ENCODE results near the gene ERCC4.

ERCC4 gene

GRCh38 chr16:13926464-13926863, 6.5 kb downstream of the ERCC4 start:
- TF ChIP-seq CTCF (IDR thresholded peaks at IDR 0.05), result no peak

DNA sequence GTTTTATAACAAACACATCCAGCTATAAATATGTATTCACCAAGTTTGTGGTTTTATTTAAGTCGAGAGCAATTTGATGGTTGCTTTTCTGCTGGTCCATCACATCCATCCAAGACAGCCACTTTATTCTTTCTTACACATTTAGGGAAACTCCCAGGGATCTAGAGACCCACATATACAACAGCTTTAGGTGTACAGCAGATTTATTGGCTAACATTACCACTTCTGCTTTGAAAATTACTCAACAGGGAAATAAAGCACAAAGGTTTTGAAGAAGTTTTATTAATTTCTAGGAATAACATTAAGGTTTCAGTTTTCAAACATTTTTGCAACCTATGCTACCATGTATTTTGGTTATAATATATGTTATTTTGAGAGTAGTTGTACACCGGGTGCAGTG, 6.9 kb downstream of the ERCC4 start:
- no peak for TF ChIP-seq CTCF (IDR thresholded peaks at IDR 0.05)

DNA sequence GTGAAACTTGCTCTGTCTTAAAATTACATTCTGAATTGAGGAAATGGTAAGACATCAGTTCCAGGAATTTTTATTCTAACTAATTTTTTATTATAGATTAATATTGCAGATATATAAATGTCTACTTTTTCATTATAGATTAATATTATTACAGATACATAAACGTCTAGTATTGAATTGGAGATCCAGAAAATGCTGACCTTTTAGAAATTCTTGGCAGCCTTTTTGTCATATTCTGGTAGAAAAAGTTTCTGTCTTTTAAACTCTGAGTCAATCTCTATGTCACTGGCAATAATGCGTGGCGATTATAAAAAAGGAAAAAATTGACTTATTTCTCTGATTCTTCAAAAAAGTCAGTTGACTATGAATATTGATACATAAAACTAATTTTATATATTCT, 8.7 kb downstream of the ERCC4 start:
- no peak for TF ChIP-seq CTCF (IDR thresholded peaks at IDR 0.05)

DNA sequence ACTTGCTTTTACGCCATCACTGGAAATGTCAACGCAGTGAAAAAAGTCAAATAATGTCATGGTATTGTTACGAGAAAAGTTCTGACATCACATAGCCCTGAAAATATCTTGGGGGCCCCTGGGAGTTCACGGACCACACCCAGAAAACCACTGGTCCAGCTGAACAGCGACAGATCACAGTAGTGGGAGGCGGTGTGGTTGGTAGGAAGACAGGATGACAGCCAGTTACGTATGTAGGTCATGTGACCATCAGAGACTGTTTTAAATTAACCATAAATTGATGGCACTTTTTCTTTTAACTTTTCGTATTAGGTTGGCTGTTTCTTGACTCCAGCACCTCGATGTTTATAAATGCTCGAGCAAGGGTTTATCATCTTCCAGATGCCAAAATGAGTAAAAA, 11.9 kb downstream of the ERCC4 start:
- TF ChIP-seq CTCF (IDR thresholded peaks at IDR 0.05), result no peak

DNA sequence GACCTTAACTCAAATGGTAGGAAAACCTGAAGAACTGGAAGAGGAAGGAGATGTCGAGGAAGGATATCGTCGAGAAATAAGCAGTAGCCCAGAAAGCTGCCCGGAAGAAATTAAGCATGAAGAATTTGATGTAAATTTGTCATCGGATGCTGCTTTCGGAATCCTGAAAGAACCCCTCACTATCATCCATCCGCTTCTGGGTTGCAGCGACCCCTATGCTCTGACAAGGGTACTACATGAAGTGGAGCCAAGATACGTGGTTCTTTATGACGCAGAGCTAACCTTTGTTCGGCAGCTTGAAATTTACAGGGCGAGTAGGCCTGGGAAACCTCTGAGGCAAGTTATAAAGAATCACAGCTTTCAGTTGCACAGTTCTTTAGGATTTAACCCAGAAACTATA, 15.5 kb downstream of the ERCC4 start:
- TF ChIP-seq CTCF (IDR thresholded peaks at IDR 0.05), result peak; percentile 38

DNA sequence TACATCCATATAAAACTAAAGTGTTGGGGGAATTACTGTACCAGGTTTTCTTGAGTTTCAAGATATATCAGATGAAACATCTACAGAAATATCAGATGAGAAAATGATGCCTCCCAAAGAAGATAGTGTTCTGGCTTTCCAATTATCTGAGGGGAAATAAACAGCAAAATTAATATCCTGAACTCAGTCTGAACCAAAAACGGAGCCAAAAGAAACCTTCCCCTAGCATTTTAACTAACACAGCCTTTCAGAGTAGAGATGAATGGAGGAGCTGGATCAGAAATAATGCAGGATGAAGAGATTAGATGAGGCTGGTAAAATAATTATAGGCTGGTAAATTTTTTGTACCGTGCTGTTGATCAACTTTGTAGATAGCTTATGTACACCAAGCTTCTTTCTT, 16.2 kb downstream of the ERCC4 start:
- no peak for TF ChIP-seq CTCF (IDR thresholded peaks at IDR 0.05)

- no peak for TF ChIP-seq CTCF (IDR thresholded peaks at IDR 0.05)
Observed at GRCh38 chr16:13936596-13937081, 16.7 kb downstream of the ERCC4 start.

- TF ChIP-seq CTCF (IDR thresholded peaks at IDR 0.05), result no peak
Observed at GRCh38 chr16:13937411-13937810, 17.5 kb downstream of the ERCC4 start.
